Natural killer cell (primary cell): ENCODE results near the gene SNX19. TPM values are rescaled to one million over a fixed set of nuclear protein-coding genes. Genes with fewer than 3 reads are reported as not detected.

ENCODE experiments used
- ATAC-seq, 3 donors: fragments of 150-1000 bp in 2 of 3; fragments of 200-7000 bp in 1 of 3; cut with Tn5 transposase; 1 replicate in 1 of 3; 2 replicates in 2 of 3; pipeline ENCODE4 v1.10.0; 2021; ENCODE audit warnings: mild to moderate bottlenecking in 2 of 3, moderate library complexity in 2 of 3
- DNase-seq, 2 donors: peaks; one replicate each; pipeline versions ENCODE4 v3.0.0 to v3.0.0-alpha.2; 2013 to 2021; ENCODE audit warnings: mixed read lengths in 1 of 2
- H3K27ac ChIP-seq: one replicate; pipeline ENCODE4 v1.5.1; 2013; ENCODE audit warnings: mild to moderate bottlenecking, low read length
- H3K27me3 ChIP-seq: one replicate; pipeline ENCODE4 v1.6.1; 2013; ENCODE audit warnings: low read length; ENCODE audit not compliant: control insufficient read depth, insufficient read depth
- H3K36me3 ChIP-seq: one replicate; pipeline ENCODE4 v1.6.1; 2013; ENCODE audit warnings: low read length; ENCODE audit not compliant: control insufficient read depth, insufficient read depth
- H3K4me1 ChIP-seq: one replicate; pipeline ENCODE4 v1.6.1; 2013; ENCODE audit warnings: low read length; ENCODE audit not compliant: control insufficient read depth, insufficient read depth
- H3K4me3 ChIP-seq: one replicate; pipeline ENCODE4 v1.5.1; 2013; ENCODE audit warnings: low read length
- H3K9me3 ChIP-seq: one replicate; pipeline ENCODE4 v1.6.1; 2013; ENCODE audit warnings: low read length; ENCODE audit not compliant: control insufficient read depth, insufficient read depth
- H3K27ac Mint-ChIP-seq, 2 donors: one replicate each; pipeline ENCODE4 v1.8.0; 2022; ENCODE audit warnings: mild to moderate bottlenecking in 2 of 2, mixed read lengths in 2 of 2, moderate library complexity in 1 of 2
- H3K27me3 Mint-ChIP-seq, 2 donors: one replicate each; pipeline ENCODE4 v1.8.0; 2022; ENCODE audit warnings: low read depth in 2 of 2, mixed read lengths in 2 of 2
- H3K36me3 Mint-ChIP-seq: one replicate; pipeline ENCODE4 v1.8.0; 2022; ENCODE audit warnings: mixed read lengths
- H3K4me1 Mint-ChIP-seq, 2 donors: one replicate each; pipeline ENCODE4 v1.8.0; 2022; ENCODE audit warnings: mixed read lengths in 2 of 2
- H3K4me3 Mint-ChIP-seq: one replicate; pipeline ENCODE4 v1.8.0; 2022; ENCODE audit warnings: mild to moderate bottlenecking, moderate library complexity, mixed read lengths
- H3K9me3 Mint-ChIP-seq, 2 donors: one replicate each; pipeline ENCODE4 v1.8.0; 2022; ENCODE audit warnings: mixed read lengths in 2 of 2
- CTCF ChIP-seq: fragments of 200-600 bp; IDR thresholded peaks from one replicate; pipeline ENCODE4 v1.8.0; 2022; ENCODE audit warnings: antibody characterized with exemption
- WGBS: methylation state at CpG from one replicate; pipeline ENCODE4 v1.1.7; 2013; ENCODE audit warnings: missing lambda C conversion rate; ENCODE audit not compliant: insufficient coverage; 5-methylcytosine and 5-hydroxymethylcytosine counted together
- intact Hi-C: fragments of 100-400 bp; cut with micrococcal nuclease; formaldehyde crosslinking; loops from one replicate; pipeline ENCODE4 v1.14.2; 2022
- total RNA-seq, 4 donors: library from RNA; stranded (reverse); fragments of 120-200 nt in 1 of 4; gene quantifications; one replicate each; pipeline versions ENCODE4 v1.2.3 to v1.2.4, GENCODE V29; 2013 to 2022

Gene SNX19
- total RNA-seq, 3 donors from 2014 or later (not counting 1 experiment from before 2014, with no cell fraction given): 65.4 to 76.6 (median 72.0) TPM

- peaks cover 18% of the 10 kb centered on the region for H3K4me1 ChIP-seq
- 85% methylated on average over 1 of the region's 2 CpGs for WGBS
- Mint-ChIP-seq H3K36me3 (peaks cover 23% of the 10 kb centered on the region), H3K27ac (peak overlapping the region in 1 of 2 donors; percentile 41), H3K4me3 (peak overlapping the region; percentile 36), H3K9me3 (no peaks in the 10 kb centered on the region), H3K27me3 (peaks cover 0 to 7% of the 10 kb centered on the region in 2 donors), H3K4me1 (peaks cover 31 to 35% of the 10 kb centered on the region in 2 donors)
- no peak overlapping the region for H3K4me3 ChIP-seq
- H3K36me3 ChIP-seq: peaks cover 15% of the 10 kb centered on the region
- no peak overlapping the region for H3K27ac ChIP-seq
- H3K27me3 ChIP-seq: no peaks in the 10 kb centered on the region
- intact Hi-C loops: loop anchor here (10.0 kb wide), 1 partner anchor 908 kb away; the partner anchor contains the start of gene PRDM10
- no peak for TF ChIP-seq CTCF
- peaks cover 6% of the 10 kb centered on the region for H3K9me3 ChIP-seq
- ATAC-seq: no peak
- no peak for DNase-seq
These were observed 3.0 kb downstream of the SNX19 start for GRCh38 chr11:130913268-130913667.

GRCh38 chr11:130912552-130912951, 3.7 kb downstream of the SNX19 start:
- Histone ChIP-seq H3K27ac (no peak overlapping the region), H3K27me3 (no peaks in the 10 kb centered on the region), H3K4me3 (no peak overlapping the region), H3K4me1 (peaks cover 18% of the 10 kb centered on the region), H3K9me3 (peaks cover 6% of the 10 kb centered on the region), H3K36me3 (peaks cover 21% of the 10 kb centered on the region)
- peaks cover 35 to 40% of the 10 kb centered on the region in 2 donors for H3K4me1 Mint-ChIP-seq
- H3K36me3 Mint-ChIP-seq: peaks cover 28% of the 10 kb centered on the region
- intact Hi-C loops: loop anchor here (10.0 kb wide), 1 partner anchor 908 kb away; the partner anchor contains the start of gene PRDM10
- H3K27me3 Mint-ChIP-seq: no peaks in the 10 kb centered on the region
- ATAC-seq (no peak), DNase-seq (no peak)
- no peak overlapping the region for H3K27ac Mint-ChIP-seq
- WGBS: 96% methylated on average over 3 of the region's 6 CpGs
- H3K4me3 Mint-ChIP-seq: no peak overlapping the region
- H3K9me3 Mint-ChIP-seq: no peaks in the 10 kb centered on the region
- TF ChIP-seq CTCF: no peak

GRCh38 chr11:130911306-130911705, 5.0 kb downstream of the SNX19 start:
- Mint-ChIP-seq H3K27me3 (no peaks in the 10 kb centered on the region), H3K4me3 (no peak overlapping the region), H3K36me3 (peaks cover 37% of the 10 kb centered on the region), H3K9me3 (no peaks in the 10 kb centered on the region), H3K27ac (no peak overlapping the region), H3K4me1 (peaks cover 37 to 43% of the 10 kb centered on the region in 2 donors)
- peaks cover 33% of the 10 kb centered on the region for H3K36me3 ChIP-seq
- no peak for DNase-seq
- H3K27ac ChIP-seq: no peak overlapping the region
- TF ChIP-seq CTCF: no peak
- WGBS: 97% methylated on average over 11 of the region's 11 CpGs
- H3K9me3 ChIP-seq: peaks cover 6% of the 10 kb centered on the region
- intact Hi-C loops: loop anchor here (10.0 kb wide), 1 partner anchor 907 kb away; the partner anchor contains the start of gene PRDM10
- H3K27me3 ChIP-seq: no peaks in the 10 kb centered on the region
- ATAC-seq: no peak
- H3K4me3 ChIP-seq: no peak overlapping the region
- peaks cover 12% of the 10 kb centered on the region for H3K4me1 ChIP-seq

GRCh38 chr11:130909650-130910049, 6.6 kb downstream of the SNX19 start:
- H3K36me3 ChIP-seq: peaks cover 49% of the 10 kb centered on the region
- no peak overlapping the region for H3K4me3 Mint-ChIP-seq
- no peak overlapping the region for H3K27ac ChIP-seq
- no peak overlapping the region for H3K4me3 ChIP-seq
- no peak for TF ChIP-seq CTCF
- DNase-seq (no peak), ATAC-seq (no peak)
- no peaks in the 10 kb centered on the region for H3K4me1 ChIP-seq
- H3K9me3 ChIP-seq: no peaks in the 10 kb centered on the region
- 95% methylated on average over 1 of the region's 1 CpG for WGBS
- peak overlapping the region in 1 of 2 donors; percentile 35 for H3K27ac Mint-ChIP-seq
- H3K27me3 Mint-ChIP-seq: no peaks in the 10 kb centered on the region
- H3K27me3 ChIP-seq: no peaks in the 10 kb centered on the region
- H3K36me3 Mint-ChIP-seq: peaks cover 39% of the 10 kb centered on the region
- no peaks in the 10 kb centered on the region for H3K9me3 Mint-ChIP-seq
- H3K4me1 Mint-ChIP-seq: peaks cover 37 to 39% of the 10 kb centered on the region in 2 donors
- intact Hi-C loops: loop anchor here (10.0 kb wide), 1 partner anchor 905 kb away; the partner anchor contains the start of gene PRDM10
